ENCODE data around the gene FOXN1.

DNA sequence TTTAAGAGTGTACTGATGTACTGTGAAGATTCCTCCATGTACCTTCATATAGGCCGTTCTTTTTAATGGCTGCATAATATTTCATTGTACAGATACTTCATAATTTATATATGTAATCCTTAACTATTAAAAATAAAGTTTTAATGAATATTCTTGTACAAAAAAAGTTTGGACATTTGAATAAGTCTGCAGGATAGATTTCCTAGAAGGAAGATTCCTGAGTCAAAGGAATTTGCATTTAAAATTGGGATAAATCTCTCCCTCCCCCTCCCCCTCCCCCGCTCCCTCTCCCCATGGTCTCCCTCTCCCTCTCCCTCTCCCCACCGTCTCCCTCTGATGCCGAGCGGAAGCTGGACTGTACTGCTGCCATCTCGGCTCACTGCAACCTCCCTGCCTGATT lies 48.3 kb upstream of the FOXN1 start:
- TF ChIP-seq, protein P1, sequence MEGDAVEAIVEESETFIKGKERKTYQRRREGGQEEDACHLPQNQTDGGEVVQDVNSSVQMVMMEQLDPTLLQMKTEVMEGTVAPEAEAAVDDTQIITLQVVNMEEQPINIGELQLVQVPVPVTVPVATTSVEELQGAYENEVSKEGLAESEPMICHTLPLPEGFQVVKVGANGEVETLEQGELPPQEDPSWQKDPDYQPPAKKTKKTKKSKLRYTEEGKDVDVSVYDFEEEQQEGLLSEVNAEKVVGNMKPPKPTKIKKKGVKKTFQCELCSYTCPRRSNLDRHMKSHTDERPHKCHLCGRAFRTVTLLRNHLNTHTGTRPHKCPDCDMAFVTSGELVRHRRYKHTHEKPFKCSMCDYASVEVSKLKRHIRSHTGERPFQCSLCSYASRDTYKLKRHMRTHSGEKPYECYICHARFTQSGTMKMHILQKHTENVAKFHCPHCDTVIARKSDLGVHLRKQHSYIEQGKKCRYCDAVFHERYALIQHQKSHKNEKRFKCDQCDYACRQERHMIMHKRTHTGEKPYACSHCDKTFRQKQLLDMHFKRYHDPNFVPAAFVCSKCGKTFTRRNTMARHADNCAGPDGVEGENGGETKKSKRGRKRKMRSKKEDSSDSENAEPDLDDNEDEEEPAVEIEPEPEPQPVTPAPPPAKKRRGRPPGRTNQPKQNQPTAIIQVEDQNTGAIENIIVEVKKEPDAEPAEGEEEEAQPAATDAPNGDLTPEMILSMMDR (IDR thresholded peaks at IDR 0.05; ENCODE audit: poor library complexity), result no peak
- TF ChIP-seq EZH2phosphoT487 (IDR thresholded peaks at IDR 0.05; ENCODE audit: low read depth, severe bottlenecking, unreplicated experiment) (no peak), EZH2 (IDR thresholded peaks at IDR 0.05; ENCODE audit: borderline replicate concordance) (no peak)
